Measurements from ENCODE around the gene TOP1.
"Not testable (repeated sequence)": the region's sequence is repeated elsewhere in the genome, so short reads cannot be mapped to it uniquely, and the experiment has no call there.

Gene TOP1

GRCh38 chr20:41098703-41099250 is 70.2 kb downstream of the TOP1 start:
- no peak for DNase-seq

- DNase-seq = no peak
These were observed 71.4 kb downstream of the TOP1 start for GRCh38 chr20:41100001-41100480.

GRCh38 chr20:41101660-41102059 is 73.0 kb downstream of the TOP1 start:
- no peak for DNase-seq

GRCh38 chr20:41108531-41108930 is 79.9 kb downstream of the TOP1 start:
- no peak for DNase-seq

- no peak for DNase-seq
These were observed 81.4 kb downstream of the TOP1 start for GRCh38 chr20:41110012-41110411.

- no peak for DNase-seq
These were observed 82.4 kb downstream of the TOP1 start for GRCh38 chr20:41110930-41111577.

GRCh38 chr20:41111578-41111951 is 82.9 kb downstream of the TOP1 start:
- DNase-seq = no peak

- no peak for DNase-seq
These were observed 87.8 kb downstream of the TOP1 start for GRCh38 chr20:41116282-41116956.

- DNase-seq = not testable (repeated sequence)
These were observed 89.5 kb downstream of the TOP1 start for GRCh38 chr20:41118159-41118558.

GRCh38 chr20:41118632-41119031 is 90.0 kb downstream of the TOP1 start:
- DNase-seq = no peak

- no peak for DNase-seq
These were observed 91.3 kb downstream of the TOP1 start for GRCh38 chr20:41119614-41120561.

- no peak for DNase-seq
These were observed 92.8 kb downstream of the TOP1 start for GRCh38 chr20:41121399-41121798.

- no peak for DNase-seq
These were observed 95.0 kb downstream of the TOP1 start for GRCh38 chr20:41123631-41124030.

GRCh38 chr20:41124451-41125094 is 96.0 kb downstream of the TOP1 start:
- no peak for DNase-seq

GRCh38 chr20:41125530-41126457 is 97.2 kb downstream of the TOP1 start:
- DNase-seq = no peak

- no peak for DNase-seq
These were observed 98.1 kb downstream of the TOP1 start for GRCh38 chr20:41126719-41127118.

- DNase-seq = not testable (repeated sequence)
These were observed 99.7 kb downstream of the TOP1 start for GRCh38 chr20:41128317-41128716.

- no peak for DNase-seq
These were observed 103.2 kb downstream of the TOP1 start for GRCh38 chr20:41131594-41132387.

- DNase-seq = not testable (repeated sequence)
These were observed 103.8 kb downstream of the TOP1 start for GRCh38 chr20:41132388-41132775.

GRCh38 chr20:41133709-41134361 is 105.2 kb downstream of the TOP1 start:
- DNase-seq = peak; percentile 56
